GM21447 (cell line): ENCODE data around the gene CHGA.

ENCODE experiments used
- ATAC-seq: cut with Tn5 transposase; IDR thresholded peaks from one replicate; pipeline ENCODE4 v1.9.1; 2021; ENCODE audit not compliant: unreplicated experiment

The CHGA gene

DNA sequence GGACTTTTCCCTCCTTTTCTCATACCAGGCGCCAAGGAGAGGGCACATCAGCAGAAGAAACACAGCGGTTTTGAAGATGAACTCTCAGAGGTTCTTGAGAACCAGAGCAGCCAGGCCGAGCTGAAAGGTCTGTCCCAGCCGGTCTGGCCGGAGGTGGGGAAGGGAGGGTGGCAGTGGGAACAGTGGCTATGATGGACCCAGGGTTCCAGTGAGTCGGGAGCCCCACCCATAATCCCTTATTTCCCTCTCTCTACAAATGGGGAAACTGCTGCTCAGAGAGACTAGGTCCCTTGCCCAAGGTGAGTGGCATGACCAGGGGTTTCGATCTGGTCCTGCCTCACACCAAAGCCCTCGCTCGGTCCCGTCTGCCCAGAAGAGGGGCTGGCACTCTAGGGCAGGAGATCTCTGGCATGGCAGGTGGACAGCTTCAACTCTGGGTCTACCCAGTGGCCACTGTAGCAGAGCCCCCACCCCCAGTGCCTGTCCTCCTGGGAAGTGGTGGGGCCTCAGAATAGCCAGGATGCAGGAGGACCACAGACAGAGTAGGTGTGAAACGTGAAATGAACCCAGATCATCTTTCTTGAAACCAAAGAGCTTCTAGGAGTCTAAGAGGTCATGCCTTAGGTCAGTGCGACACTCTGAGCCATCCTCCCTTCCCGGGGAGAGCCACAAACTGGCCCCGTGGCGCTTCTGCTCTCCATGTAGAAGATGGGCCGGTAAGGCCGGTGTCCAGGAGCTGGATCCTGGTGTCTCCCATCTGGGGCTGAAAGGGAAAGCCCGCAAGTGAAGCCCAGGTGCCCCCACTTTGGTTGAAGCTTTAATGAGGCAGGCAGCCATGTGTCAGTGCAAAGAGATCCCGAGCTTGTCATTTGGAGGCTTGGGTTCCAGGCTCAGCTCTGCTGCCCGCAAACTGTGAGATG is 7.0 kb downstream of the CHGA start:
- no peak for ATAC-seq

DNA sequence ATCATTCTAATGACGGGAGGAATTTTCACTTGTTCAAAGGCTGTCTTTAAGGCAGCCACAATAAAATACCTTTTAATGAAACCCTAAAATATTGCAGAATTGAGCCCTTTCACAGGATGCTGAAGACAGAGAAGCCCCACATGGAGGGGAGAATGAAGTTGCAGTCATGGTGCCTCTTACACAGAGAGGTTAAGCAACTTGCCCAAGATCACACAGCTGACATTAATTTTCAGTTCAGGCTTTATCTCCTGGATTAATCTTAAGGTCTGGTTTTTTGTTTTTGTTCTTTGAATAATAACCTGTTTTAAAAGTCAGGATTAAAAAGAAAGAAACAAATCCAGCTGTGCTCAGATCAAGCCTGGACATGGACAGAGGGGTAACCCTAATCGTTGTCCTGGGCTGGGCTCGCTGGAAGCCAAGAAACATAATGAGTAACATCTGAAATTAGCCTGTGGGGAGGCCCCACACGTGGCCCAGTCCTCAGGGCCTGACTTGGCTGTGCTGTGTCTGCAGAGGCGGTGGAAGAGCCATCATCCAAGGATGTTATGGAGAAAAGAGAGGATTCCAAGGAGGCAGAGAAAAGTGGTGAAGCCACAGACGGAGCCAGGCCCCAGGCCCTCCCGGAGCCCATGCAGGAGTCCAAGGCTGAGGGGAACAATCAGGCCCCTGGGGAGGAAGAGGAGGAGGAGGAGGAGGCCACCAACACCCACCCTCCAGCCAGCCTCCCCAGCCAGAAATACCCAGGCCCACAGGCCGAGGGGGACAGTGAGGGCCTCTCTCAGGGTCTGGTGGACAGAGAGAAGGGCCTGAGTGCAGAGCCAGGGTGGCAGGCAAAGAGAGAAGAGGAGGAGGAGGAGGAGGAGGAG is 8.0 kb downstream of the CHGA start:
- no peak for ATAC-seq

DNA sequence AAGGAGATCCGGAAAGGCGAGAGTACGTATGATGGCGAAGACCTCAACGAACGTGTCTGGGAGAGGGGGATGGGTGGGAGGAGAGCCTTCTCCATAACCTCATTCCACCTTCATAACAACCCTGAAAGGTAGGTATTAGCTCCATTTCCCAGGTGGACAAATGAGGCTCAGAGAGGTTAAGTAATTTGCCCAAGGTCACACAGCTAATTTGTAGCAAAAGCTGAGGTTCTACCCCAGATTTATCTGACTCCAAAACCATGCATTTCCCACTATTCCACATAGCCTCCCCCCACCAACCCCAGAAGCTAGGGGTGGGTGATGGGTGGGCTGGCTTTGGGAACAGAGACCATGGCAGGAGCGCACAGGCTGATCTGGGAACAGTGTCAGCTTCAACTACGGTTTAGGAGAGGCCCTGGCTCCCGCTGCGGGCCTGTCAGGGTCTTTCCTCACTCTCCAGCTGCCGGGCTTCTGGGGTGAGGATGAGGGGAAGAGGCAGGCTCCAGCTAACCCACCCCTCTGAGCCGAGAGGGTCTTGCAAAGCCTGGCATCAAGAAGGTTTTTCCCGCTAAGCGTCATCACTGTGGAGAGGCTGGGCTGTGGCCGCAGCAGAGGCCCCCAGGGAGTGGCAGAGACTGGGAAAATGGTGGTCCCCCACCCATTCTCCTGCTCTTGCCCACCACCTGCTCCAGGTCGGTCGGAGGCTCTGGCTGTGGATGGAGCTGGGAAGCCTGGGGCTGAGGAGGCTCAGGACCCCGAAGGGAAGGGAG is 8.9 kb downstream of the CHGA start:
- ATAC-seq: no peak

DNA sequence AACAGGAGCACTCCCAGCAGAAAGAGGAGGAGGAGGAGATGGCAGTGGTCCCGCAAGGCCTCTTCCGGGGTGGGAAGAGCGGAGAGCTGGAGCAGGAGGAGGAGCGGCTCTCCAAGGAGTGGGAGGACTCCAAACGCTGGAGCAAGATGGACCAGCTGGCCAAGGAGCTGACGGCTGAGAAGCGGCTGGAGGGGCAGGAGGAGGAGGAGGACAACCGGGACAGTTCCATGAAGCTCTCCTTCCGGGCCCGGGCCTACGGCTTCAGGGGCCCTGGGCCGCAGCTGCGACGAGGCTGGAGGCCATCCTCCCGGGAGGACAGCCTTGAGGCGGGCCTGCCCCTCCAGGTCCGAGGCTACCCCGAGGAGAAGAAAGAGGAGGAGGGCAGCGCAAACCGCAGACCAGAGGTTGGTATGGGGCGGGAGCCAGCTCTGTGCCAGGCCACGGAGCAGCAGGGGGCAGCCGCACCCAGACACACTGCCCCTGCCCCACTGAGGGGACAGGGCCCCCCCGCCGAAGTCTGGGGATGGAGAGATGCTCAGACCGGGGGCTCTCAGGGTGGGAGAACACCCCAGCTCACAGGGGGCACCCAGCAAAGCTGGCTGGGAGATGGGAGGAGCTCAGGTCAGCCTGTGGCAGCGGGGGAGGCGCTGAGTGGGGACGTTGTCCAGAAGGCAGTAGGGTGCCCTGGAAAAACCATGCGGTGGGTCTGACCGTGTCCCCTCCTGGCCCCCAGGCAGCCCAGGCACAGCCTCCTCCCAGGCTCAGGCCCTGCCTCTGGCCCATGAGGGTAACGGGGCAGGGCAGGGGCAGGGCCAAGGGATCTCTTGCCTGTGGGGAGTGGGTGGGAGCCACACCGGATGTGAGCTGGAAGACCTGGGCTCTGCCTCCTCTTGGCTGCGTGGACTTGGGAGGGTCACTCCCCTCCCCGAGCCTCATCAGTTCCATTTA is 9.8 kb downstream of the CHGA start:
- no peak for ATAC-seq

DNA sequence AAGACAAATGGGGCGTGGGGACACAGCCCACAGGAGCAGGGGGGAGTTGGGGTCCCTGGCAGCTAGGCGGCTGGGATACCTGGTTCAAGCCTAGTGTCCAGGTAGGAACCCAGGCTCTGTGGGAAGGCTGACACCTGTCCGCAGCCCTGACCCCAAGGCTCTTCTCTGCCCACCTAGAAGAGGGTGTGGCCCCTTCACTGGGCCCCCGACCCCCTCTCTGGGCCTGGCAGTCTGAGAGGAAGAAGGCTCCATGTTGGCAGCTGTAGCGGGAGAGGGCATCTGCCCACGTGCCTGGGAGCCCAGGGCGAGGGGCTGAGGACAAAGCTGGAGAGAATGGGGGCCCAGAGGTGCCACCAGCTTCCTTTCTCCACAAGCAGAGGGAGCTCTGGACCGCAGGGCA is 10.5 kb downstream of the CHGA start:
- ATAC-seq: no peak

DNA sequence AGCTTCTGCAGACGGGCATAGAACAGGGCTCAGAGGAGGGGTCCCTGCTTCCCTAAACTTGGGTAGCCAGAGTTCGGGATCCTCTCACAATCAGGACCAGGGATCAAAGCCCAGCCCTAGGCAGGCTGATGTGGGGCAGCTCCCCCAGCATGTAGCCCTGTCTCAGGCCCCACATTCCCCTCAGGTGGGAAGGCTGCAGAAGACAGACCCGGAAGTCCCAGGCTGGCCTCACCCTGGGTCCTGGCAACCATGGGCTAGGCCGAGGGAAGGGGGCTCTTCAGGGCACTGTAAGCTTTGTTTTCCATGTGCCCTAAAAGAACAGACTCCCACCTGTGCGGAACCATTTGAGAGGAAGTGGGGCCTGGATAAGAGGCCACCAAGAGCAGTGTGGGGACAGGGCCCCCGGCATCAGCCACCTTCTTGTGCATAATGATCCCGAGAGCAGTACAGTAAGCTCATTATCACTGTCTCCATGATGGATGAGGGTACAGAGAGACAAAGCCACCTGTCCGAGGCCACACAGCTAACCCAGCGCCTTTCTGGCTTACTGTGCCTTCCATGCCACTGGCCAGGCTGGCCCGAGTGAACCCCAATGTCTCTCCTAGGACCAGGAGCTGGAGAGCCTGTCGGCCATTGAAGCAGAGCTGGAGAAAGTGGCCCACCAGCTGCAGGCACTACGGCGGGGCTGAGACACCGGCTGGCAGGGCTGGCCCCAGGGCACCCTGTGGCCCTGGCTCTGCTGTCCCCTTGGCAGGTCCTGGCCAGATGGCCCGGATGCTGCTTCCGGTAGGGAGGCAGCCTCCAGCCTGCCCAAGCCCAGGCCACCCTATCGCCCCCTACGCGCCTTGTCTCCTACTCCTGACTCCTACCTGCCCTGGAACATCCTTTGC is 11.5 kb downstream of the CHGA start:
- ATAC-seq: no peak

DNA sequence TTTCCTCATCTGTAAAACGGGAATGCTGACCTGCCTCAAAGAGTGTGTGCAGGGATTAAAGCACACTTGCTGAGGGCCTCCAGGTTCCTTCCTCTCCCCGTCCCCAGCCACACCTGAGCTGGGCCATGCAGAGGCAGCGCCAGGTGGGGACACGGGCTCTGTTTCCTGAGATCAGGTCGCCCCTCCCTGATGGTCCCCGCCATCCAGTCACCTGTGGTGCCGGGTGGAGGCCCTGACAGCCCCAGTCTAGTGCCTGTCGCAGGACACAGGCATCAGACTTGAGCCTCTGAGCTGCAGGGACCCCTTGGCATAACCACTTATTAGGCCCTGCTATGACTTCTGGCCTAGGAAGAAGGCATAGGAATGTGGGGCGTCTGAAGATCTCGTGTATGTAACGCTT is 12.5 kb downstream of the CHGA start:
- ATAC-seq: no peak

DNA sequence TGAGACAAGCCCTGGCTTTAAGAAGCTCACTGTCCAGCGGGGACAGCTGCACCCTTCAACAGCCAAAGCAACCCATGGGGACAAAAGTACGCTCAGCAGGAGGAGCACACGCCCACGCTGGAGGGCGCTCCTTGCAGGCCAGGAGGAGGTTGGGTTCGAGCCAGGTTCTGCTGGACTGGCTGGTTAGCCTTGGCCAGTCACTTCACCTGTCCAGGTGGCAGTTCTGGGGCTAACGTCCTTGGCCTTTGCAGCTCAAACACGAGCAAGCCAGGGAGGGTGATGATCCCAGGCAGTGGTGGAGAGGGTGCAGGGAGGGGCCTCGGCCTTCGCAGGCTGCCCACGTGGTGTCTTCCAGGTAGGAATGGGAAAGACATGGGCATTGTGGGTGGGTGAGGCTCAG is 13.1 kb downstream of the CHGA start:
- ATAC-seq: no peak

DNA sequence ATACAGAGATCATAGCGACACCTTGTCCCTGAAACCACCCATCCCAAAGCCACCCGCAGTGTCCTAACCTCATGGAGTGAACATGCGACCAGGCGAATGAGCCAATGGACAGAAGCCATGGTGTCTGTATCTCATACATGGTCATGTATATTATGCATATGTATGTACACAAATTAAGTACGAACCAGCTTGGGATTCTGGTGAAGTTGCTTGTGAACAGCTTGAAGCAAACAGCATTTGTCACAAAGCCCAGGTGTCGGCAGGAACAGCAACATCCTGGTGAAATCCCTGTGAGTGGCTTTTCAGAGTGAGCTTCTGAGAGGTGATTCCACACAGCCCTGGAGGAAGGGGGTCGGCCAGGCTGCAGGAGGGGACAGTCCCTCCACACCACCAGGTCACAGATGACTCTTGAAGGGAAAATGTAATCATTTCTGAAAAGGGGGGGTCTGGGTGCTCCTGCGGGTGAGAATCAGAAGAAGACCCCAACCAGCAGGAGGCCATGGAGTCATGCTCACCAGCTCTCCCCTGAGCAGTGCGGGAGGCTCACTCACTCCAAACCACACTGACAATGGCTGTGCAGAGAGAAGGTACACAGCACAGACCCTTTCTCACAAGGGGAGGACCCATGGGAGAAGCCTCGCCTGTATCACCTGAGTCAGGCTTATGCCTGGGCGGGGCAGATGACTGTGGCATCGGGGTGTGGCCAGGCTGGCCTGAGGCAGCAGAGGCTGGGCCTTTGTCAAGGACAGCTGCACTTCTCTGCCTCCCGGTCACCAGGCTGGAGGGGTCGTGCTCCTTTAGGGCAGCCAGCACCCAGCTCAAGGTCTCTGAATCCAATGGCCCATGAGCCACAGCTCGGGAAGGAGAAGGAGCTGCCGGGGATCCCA is 14.3 kb downstream of the CHGA start:
- no peak for ATAC-seq

DNA sequence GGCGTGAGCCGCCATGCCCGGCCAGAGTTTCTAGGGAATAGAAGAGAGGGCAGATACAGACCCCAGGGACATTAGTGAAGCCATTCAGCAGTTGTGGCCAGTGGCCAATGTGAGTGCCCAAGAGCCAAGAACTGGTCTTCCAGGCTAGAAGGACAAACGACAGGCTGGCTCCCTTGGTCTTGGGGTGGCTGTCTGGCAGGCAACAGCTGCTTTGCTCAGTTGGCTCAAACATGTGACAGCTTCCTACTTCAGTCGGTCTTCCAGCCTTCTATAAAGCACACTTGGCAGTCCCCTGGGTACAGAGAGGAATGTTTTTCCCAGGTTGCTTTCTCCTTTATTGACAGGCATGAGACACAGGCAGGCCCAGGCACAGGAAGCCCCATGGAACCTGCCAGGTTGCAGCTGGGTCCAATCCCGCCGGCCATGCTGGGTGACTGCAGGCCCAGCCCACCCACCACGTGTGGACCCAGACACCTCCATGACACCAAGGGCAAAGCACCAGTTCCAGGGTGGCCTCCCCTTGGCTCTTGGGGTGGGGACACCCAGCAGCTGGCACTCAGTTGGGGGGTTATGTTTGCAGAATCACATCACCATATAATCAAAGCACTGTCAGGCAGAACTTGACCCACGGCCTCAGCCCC is 15.4 kb downstream of the CHGA start:
- no peak for ATAC-seq

DNA sequence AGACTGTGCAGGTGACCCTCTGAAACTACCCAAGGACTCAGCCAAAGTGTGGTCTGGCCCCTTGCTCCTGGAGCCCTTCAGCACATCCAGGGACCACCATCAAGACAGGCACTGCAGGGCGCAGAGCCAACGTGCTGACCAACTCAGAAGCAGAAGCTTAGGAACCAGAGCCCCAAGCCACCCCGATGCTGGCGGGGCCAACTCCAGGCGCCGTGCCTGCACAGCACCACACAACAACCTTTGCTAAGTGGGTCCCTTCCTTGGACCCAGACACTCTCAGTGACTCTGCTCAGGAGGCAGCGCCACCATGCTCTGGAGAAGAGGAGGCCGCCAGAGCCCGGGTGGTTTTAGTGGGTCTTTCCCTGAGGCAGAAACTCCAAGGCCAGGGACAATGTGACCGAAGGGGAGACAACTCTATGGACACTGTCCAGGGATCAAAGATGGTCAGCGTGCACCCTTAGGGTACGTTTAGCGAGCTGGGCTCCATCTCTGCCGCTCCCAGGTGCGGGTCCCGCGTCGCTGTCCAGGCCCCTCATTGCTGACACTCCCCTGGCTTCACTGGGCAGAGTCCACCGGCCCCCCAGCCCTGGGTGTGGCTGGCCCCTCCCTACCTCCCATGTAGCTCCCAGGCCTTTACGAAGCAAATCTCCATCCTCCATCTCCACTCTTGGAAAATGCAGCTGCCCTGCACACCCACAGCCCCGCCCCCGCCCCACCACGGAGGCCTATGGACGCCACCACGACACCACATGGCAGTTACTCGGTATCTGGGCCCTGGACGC is 16.1 kb downstream of the CHGA start:
- ATAC-seq: no peak

DNA sequence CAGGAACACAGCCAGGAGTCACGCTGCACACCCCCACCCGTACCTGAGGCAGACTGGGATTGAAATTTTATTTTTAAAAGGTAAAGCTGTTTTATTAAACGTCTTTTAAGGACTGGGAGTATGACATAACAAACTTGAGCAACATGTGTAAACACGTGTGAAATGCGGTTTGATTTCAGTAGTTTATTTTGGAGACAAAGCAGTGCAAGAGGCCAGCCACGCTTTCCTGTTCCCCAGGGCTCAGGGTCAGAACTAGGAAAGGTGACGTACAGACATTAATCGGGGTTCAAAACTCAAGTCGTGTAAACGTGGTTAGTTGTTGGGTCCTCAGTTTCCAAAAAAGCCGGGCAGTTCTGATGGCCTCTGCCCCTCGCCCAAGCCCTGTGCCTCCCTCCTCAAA is 16.7 kb downstream of the CHGA start:
- ATAC-seq: no peak

DNA sequence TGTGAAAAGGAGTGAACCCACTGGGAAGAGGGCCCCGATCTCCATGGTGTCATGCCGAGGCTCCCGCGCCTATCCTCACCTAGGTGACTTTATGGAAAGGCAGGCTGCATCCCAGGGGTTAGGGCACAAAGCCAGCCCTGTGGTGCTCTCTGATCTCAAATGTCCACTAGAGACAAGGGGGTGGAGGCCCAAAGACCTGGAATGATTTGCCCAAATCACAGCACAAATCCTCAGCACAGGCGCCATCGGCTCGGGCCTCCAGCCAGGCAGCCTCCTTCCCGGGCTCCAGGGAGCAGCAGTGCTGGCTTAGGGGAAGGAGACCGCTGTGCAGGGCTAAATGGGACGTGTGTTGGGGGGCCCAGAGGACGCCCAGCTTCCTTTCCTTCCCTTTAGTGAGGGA is 17.6 kb downstream of the CHGA start:
- no peak for ATAC-seq

DNA sequence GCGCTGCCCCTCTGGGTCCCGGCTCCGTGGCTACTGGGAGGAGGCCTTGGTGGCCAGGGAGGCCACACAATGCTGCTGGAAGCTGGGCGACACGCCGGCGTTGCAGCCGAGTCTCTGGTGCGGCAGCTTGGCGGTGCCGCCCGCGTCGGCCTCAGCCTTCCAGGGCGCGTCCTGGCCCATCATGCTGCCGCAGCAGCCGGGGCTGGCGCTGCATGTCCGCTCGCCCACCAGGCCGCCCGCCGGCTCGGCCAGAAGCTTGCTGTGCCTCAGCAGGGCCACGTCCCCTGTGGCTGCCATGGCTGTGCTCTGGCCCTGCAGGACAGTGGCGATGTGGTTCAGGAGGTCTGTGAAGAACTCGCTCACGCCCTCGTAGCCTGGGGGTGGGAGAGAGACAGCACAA is 18.6 kb downstream of the CHGA start:
- ATAC-seq: no peak

DNA sequence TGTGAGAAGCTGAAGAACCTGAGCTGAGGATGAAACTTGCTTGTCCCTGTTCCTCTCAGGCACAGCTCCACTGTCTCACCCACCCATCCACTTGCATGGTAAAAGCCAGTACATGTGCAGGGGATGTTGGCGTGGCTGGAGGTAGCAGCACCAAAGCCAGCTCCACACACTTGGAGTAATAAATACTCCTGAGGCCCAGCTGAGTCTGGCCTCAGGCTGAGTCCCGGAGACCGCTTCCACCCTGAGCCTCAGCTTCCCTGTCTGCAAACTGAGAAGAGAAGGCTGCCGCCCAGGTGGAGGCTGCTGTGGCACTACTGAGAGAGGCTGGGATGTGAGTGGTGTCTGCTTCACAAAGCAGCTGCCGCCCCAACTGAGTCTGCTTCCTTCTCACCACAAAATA is 19.2 kb downstream of the CHGA start:
- ATAC-seq: no peak

DNA sequence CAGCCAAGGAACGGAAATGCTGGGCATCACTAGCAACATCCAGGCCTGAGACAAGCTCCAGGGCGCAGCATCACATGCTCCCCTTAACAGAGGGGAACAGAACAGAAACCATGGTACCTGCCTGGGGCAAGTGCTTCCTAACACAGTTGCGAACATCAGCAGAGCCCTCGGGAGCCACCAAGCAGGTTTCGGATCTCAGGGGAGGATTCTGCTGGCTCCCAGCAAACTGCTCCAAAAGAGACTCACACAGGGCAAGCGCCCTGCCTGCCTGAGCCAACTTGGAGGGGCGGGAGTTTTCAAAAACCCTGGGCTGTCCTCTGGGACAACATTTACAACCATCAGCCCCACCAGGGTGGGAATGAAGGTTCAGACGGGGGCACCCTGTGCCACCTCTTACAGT is 19.6 kb downstream of the CHGA start:
- ATAC-seq: no peak
